Left renal pelvis (tissue), 4 donors: ENCODE measurements around the gene BRD3OS. TPM values are rescaled to one million over a fixed set of nuclear protein-coding genes. Genes with fewer than 3 reads are reported as not detected.
"Not testable (repeated sequence)": the region's sequence is repeated elsewhere in the genome, so short reads cannot be mapped to it uniquely, and the experiment has no call there.

ENCODE experiments used
- DNase-seq, 4 donors: peaks; one replicate each; pipeline ENCODE4 v3.0.0-alpha.2; 2013; ENCODE audit warnings: low read depth in 4 of 4, low spot score in 3 of 4
- polyA plus RNA-seq, 4 donors: library from polyadenylated mRNA; unstranded; fragments of 120-200 nt; gene quantifications; one replicate each; pipeline ENCODE4 v1.2.1, GENCODE V29; 2013; ENCODE audit not compliant: insufficient read length in 4 of 4

The BRD3OS gene
- polyA plus RNA-seq, 4 donors, result 16.8 to 24.9 (median 21.0) TPM

DNA sequence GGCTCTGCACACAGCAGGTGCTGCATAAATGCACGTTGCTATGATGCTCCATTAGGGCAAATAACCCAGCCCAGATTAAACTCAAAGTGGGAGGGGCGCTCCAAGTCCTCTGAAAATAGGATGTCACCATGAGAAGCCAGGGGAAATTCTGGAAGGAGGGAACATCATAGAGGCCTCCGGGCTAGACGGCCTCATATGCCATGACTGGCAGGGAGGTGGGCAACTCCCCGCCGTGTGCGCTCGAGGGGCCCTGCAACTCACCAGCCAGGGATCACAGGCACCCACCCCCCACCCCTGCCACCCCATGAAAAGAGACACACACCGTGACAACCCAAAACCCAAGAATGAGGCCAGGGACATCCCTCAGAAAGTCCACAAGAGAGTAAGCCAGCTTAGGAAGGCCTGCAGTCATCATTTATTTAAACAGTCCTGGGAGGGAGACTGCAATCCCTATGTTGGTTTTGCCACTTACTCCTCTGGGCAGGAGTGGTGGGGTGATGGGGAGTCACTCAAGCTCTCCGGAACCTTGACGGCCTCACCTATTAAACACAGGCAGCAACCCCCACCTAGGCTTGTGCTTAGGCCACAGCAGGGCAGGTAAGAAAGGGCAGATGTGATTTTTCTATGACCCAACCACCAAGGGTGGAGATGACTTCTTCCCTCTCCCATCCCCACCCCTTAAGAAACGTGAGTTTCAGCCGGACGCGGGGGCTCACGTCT lies 37.2 kb upstream of the BRD3OS start:
- no peak for DNase-seq

DNA sequence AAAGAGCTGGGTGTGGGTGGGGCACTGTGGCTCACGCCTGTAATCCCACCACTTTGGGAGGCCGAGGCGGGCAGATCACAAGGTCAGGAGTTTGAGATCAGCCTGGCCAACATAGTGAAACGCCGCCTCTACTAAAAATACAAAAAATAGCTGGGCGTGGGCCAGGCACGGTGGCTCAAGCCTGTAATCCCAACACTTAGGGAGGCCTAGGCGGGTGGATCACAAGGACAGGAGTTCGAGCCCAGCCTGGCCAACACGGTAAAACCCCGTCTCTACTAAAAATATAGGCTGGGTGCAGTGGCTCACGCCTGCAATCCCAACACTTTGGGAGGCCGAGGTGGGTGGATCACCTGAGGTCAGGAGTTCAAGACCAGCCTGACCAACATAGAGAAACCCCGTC lies 36.5 kb upstream of the BRD3OS start:
- not testable (repeated sequence) for DNase-seq

DNA sequence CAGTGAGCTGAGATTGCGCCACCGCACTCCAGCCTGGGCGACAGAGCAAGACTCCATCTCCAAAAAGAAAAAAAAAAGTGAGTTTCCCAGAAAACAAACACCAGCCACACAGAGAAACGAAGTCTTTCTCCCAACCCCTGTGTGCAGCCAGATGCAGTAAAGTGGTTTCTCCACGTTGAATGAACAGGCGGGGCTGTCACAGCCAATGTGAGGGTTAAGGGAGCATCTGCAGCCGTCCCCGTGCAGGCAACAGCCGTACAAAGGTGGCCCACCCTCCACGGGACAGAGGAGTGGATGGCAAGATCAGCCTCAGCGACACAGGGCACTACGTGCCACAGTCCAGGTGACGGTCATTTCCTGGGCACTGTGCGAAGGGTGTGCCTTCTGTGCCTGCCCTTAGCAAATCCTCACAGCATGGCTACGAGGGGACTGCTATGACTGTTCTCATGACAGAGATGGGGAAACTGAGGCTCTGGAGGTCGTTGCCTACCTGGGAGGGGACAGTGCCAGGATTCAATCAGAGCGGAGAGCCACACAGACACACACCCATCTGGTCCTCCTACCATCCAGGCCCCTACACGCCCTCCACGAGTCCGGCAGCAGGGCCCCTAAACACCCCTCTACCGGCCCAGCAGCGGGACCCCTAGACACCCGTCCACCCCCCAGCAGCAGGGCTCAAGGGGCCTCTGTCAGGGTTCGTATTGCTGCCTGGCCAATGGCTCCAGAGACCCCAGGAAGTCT lies 35.5 kb upstream of the BRD3OS start:
- no peak for DNase-seq

DNA sequence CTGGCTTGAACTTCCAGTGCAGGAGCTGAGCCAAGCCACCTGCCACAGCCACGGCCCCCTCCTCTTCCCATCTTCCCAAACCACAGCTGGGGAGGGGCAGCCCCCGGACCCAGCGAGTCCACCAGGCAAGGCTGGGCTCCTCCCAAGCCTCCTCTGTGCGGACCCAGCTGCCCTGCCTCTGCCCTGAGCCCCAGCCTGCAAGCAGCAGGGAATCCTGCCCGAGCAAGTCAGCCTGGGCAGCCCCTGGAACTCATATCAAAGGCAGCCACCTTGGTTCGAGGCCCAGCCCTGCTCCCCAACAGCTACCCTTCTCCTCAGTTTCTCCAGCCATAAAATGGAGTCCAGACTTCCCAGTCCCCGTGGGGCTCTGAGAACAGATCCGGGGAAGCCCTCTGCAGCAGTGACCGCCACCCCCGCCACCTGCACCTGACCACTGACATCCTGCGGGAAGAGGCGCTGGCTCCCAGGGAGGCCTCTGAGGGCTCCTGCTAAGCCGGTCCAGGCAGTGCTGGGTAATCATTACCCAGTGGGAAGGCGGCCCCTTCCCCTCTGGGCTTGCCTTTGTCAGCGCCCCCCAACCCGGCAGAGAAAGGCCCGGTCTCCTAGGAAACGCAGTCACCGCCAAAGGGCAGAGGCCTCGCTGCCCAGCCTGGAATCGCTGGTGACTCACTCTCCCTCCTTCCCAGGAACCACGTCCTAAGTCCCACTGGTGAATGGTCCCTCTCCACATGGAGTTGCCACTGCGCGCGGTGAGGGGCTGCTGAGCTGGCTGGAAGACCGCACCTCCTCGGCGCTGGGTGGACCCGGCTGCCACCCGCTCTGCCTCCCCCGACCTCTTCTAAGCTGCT lies 34.7 kb upstream of the BRD3OS start:
- peak in 3 of 4 donors; percentile 64 to 71 (median 71) for DNase-seq

DNA sequence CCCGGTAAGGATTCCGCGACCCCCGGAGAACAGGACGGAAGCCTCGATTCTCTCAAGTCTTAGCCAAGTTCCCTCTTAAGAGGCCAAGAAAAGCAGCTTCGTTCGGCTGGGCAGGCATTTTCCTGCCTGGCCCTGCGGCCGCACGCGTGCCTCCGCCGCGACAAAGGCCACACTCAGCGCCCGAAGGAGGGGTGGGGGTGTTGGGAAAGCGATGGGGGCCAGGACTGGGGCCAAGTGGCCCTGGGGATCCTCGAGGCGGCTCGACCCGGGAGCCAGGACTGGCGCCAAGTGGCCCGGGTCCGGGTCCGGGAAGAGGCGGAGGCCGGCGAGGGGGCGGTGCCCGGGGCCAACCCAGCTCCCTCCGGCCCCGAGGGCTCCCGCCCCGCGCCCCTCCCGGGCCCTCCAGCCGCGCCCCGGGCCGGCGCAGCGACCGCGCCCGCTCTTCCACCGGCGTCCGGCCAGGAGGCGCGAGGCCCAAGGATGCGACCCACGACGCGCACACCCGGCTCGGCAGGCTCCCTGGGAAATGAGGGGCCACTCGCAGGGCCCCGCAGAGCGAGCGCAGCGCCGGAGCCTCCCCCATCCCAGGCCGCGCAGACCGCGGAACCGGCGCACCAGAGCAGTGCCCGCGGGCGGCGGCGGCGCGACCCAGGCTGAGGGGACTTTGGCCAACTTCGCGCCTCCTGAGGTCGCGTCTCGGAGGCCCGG lies 33.9 kb upstream of the BRD3OS start:
- DNase-seq, result no peak

DNA sequence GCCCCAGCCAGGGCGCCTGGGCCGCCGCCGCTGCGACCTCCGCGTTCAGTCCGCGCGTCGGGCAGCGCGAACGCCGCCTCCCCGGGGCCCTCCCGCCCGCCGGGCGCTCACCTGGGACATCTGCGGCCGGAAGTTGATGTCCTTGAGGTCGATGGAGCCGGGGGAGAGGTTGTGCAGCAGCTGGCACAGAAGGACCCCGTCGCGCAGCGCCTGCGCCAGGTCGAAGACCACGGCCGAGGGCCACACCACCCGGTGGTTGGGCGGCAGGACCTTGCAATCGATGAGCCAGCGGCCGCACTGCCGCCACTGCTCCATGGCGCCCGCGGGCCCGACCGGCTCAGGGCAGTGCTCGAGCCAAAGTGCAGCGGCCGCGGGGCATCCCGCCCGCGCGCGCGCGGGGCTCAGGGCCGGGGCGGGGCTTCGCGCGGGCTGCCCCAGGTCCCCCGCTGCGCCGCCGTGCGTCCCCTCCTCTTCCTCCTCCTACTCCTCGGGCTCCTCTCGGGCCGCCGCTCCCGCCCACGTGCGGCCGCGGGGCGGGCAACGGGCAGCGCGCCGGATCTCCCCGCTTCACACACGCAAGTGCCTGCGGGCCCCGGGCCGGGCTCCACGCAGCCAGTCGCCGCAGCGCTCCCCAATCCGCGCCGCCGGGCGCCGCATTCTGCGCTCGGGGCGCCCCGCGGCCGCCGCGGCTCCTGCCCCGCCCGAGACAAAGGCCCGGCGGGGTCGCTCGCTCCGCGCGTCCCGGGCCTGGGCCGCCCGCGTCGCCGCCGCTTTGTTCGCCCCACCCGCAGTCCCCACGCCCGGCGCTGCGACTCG lies 33.1 kb upstream of the BRD3OS start, which contains the start of gene VAV2:
Gene VAV2 (minus strand): TSS at position 361 of the 816 bp plus-strand sequence. CDS start 46 bp downstream, at position 315.
- no peak for DNase-seq

DNA sequence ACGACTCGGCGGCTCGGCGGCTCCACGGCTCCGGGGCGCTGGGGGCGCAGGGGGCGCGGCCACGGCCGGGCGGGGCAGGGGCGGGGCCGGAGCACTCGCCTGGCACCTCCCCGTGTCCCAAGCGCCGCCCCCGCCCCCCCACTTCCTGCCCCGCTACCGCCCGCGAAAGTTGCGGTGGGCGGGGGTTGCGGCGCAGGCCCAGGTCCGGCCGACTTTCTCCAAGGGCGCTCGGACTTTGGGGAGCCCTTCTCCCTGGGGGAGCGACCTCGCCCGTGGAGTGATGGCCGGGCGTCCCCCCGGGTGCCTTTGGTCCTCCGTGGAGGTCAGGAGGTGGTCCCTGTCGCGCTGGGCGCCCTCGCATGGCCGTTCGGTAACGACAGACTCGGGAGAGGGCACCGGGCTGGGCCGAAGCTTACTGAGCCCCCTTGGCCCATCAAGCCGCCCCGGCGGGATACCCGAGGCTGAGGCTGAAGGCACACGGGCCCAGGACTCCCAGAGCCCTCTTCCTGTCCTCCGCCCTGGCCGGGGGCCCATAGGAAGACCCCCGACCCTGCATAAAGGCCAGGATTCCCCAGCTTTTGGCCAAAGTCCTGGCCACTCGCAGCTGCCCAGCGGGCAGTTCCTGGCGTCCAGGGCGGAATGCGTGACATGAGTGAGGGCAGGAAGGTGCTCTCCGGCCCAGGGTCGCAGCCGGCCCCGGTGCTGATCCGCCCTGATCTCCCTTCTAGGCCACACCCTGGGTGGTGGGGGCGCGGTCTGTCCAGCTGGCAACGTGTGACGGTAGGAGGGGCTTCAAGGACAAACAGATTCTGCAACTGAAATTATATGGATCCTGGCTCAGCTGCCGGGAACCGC lies 32.3 kb upstream of the BRD3OS start:
- no peak for DNase-seq

DNA sequence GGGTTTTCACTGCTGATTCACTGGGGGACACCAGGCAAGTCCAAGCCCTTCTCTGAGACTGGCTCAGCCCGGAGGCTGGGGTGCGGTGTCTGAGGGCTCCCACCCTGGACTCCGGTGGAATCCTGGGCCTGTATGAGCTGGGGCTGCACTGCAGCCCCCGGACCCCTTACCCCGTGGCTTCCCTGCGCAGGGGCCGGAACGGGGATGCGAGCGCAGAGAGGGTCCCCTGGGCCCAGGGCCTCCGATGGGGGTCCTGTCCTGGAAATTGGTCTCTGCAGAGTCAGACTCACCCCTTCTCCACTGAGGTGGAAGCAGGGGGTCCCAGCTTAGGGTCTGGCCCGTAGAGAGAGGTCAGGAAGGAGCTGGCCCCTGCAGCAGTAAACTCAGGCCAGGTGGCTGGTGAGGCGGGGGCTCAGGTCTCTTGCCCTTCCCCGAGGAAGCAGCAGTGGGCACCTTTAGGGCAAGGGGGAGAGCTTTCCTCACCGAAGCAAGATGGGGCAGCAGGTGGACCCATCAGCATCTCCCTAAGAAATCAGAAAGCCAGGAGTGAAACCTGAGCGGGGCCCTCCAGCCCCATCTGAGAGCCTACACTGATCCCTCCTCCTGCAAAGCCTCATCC lies 31.5 kb upstream of the BRD3OS start:
- no peak for DNase-seq

DNA sequence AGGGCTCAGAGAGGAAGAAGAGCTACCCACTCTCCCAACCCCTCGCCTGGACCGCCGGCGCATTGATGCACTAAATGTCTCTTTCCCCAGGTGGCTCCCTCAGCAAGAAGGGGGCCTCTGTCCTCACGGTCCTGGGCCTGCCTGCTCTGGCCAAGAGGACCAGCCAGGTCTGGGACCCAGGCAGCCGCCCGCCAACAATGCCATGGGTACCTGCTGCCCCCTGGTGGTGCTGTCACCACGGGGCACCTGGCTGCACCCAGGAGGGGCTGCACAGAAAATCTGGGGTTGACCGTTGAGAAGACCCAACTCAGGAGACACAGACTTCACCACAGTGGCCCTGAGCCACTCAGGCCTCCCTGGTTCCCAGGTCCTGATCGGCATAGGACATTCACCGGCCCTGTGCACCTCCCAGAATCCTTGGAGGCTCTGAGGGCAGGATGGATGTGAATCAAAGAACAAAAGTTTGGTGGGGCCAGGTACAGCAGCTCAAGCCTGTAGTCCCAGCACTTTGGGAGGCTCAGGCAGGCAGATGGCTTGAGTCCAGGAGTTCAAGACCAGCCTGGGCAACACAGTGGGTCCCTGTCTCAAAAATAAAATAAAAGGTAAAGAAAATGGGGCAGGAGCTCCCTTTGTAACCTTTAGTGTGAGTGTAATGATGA lies 30.8 kb upstream of the BRD3OS start:
- no peak for DNase-seq

DNA sequence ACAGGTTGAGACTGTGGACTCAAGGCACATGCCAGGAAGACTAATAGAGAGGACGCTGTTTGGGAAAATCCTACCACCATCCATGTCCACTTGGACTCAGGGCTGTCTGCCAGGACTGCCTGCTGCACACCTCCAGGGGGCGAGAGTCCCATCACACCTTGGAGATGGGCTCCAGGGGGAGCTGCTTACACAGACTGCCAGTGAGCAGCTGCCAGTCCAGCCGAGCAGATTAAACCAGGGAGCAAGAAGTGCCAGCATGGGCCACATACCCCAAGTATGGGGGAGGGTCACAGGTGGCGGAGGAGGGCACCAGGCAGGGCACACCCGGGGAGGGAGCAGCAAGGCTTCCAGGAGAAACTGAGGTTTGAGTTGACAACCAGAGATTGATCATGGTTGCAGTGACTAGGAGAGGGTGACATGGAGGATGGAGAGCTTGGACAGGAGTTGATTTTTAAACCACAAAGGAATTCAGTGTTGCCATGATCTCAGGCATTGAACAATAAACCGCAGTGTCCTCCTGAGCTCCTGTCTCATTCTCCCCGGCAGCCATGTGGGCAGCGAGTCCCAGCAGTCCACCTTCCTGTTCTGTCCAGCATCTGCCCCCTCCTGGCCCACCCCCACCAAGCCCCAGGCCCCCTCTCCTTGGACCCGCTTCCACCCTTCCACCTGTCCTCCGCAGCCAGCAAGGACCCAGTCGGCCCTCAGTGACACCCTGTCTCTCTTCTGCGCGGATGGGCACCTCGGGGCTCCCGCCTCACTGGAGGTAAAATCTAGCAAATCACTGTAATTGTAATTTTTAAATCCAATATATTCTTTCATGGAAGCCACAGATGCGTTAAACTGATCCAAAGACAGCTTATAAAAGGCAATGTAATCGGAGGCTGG lies 30.0 kb upstream of the BRD3OS start:
- DNase-seq, result no peak

DNA sequence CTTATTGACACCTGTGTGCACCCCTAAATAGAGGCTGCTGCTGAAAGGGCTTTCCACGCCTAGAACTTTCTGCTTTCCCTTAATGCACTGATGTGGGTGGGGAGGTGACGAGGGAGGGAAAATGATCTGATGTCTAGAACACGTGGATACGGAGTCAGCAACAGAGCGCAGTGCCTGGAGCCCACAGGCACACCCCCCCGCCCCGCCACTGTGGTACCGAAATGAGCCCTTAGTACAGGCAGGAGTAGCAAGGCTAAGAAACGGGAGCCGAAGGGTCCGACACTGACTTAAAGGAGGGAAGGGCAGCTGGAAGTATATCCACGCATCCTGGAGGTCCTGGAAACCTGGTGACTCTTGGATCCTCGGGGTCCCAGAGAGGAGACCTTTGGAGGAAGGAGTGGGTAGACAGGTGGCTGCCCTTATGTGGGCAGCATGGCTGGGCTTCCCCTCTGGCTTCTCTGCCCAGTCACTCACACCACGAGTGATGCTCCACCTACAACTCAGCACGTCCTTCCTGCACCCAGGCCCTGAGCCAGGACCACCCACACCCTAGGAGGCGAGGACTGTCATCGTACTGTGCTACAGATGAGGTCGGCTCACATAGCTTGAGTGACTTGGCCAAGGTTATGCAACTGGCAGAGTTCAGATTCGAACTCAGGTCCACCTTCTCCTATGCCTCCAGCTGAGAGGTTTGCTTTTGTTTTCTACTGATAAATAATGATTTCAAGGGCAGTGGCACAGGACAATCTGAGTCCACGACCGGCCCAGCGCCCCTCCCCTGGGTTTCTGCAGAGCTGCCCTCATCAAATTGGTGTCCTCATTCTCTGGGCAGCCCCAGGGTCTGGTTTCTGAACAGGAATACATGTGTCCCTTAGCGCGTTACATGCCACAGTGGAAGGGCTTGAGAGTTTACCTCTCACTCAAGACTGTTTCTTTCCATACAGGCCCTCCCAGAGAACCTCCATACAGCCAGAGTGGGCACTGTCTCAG lies 28.5 kb upstream of the BRD3OS start:
- DNase-seq, result no peak

DNA sequence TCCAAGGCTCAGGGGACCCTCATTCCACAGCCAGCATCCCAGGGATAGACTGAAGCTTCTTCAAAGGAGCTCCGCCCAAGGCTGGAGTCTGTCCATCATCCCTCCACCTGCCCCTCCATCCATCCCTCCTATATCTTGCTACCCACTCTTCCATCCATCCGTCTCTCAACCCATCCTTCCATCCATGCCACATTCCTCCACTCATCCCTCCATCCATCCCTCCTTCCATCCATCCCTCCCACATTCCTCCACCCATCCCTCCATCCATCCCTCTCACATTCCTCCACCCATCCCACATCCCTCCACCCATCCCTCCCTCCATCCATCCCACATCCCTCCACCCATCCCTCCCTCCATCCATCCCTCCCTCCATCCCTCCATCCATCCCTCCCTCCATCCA lies 27.7 kb upstream of the BRD3OS start:
- DNase-seq, result no peak

DNA sequence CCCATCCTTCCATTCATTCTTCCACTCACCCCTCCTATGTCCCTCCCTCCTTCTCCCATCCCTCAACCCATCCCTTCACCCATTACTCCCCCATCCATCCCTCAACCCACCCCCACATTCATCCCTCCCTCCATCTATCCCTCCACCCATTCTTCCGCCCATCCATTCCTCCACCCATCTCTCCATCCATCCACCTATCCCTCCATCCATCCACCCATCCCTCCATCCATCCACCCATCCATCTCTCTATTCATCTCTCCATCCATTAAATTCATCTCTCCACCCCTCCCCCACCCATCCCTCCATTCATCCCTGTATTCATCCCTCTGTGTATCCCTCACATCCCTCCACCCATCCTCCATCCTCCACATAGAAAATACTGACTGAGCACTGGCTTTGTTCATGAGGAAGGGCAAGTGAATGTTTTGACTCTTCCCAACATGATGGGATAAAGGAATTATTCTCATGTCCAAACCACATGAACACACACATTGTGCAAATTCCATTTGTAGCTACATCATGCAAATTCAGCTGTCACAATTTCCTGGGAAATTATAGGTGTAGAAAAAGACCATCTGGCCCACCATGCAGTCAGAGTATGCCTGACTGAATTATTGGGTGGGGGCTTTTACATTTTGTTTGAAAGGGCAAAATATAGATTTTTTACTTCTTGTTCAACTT lies 26.2 kb upstream of the BRD3OS start:
- DNase-seq, result no peak

DNA sequence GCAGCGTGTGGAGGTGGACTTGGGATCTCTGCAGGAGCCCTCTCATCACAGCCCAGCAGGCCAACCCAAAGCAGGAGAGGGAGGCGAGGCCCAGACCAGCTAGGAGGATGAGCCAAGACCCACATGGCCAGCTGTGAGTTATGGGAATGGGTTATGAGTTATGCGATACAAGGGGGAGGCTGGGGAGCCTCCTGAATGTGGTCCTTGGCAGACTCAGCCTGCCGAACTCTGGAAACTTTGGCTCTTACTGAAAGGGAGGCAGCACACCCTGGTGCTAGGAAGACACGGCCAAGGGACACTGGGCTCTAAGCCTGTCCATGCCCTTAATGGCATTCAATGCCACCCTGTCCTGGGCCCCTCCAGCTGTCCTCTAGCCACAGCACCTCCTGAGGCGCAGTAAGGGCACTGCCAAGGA lies 25.4 kb upstream of the BRD3OS start:
- no peak for DNase-seq

DNA sequence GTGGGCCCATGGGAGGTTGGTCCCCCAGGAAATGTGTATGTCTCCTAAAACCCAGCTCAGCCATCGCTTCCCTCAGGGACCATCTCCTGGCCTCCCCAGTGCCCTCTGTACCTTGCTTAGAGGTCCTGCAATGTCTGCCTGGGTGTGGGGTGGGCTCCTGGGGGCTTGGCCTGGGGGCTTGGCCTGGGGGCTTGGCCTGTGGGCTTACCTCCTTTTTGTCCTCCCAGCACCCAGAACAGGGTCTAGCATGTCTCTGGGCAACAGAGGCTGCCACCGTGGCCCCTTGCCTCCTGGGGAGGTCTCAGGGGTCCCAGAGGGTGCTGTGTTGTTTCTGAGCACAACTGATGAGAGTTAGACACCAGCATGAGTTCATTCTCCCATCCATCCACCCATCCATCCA lies 22.5 kb upstream of the BRD3OS start:
- DNase-seq, result no peak
